Psoas muscle (tissue), 8 donors: ENCODE measurements around the gene TMSB10. TPM values are rescaled to one million over a fixed set of nuclear protein-coding genes. Genes with fewer than 3 reads are reported as not detected.

Experiments used
- ATAC-seq, 4 donors: fragments of 200-7000 bp; cut with Tn5 transposase; one replicate each; pipeline ENCODE4 v1.9.1; 2020; ENCODE audit warnings: moderate library complexity in 3 of 4, mild to moderate bottlenecking in 2 of 4
- DNase-seq, 2 donors: peaks; one replicate each; pipeline ENCODE4 v3.0.0-alpha.2; 2020
- H3K27ac ChIP-seq: fragments of 200-600 bp; one replicate; pipeline ENCODE4 v1.8.0; 2022
- H3K27me3 ChIP-seq, 3 donors: fragments of 200-600 bp in 1 of 3; one replicate each; pipeline versions ENCODE4 v1.6.1 to v1.8.0; 2013 to 2022; ENCODE audit warnings: low read length in 2 of 3, mild to moderate bottlenecking in 2 of 3, moderate library complexity in 1 of 3; ENCODE audit not compliant: insufficient read depth in 3 of 3
- H3K36me3 ChIP-seq, 2 donors: fragments of 200-600 bp in 1 of 2; one replicate each; pipeline versions ENCODE4 v1.6.1 to v1.8.0; 2013 to 2022; ENCODE audit warnings: low read depth in 1 of 2, mild to moderate bottlenecking in 1 of 2, moderate library complexity in 1 of 2; ENCODE audit not compliant: insufficient read depth in 1 of 2
- H3K4me1 ChIP-seq: fragments of 200-600 bp; one replicate; pipeline ENCODE4 v1.8.0; 2022
- H3K4me3 ChIP-seq: fragments of 200-600 bp; one replicate; pipeline ENCODE4 v1.8.0; 2022; ENCODE audit warnings: mild to moderate bottlenecking
- H3K9me3 ChIP-seq: fragments of 200-600 bp; one replicate; pipeline ENCODE4 v1.8.0; 2022
- CTCF ChIP-seq: fragments of 200-600 bp; IDR thresholded peaks from one replicate; pipeline ENCODE4 v1.8.0; 2022; ENCODE audit warnings: antibody characterized with exemption
- WGBS, 3 donors: extraction: QIAGEN DNeasy Blood & Tissue Kit; methylation state at CpG; one replicate each; pipeline versions ENCODE4 v1.1.6 to v1.1.7; 2013; 5-methylcytosine and 5-hydroxymethylcytosine counted together
- intact Hi-C, 2 donors: fragments of 100-400 bp; cut with DNase I; formaldehyde crosslinking; loops; one replicate each; pipeline versions ENCODE4 v1.11.0 to v1.14.2; 2022
- polyA plus RNA-seq, 3 donors: library from polyadenylated mRNA; stranded (reverse); fragments of 200-250 nt; gene quantifications; one replicate each; pipeline ENCODE4 v1.2.3, GENCODE V29; 2013
- total RNA-seq, 4 donors: library from RNA; stranded (reverse); fragmentation: NEBNext Ultra II Directional in 2 of 4; extraction: Animal tissue kit (Norgen Biotek cat#: 25700) in 2 of 4; gene quantifications; one replicate each; pipeline versions ENCODE4 v1.2.1 to v1.2.4, GENCODE V29; 2021 to 2023
- donor health status: healthy with polysubstance abuse.
- donor health status: DM: no; HTN: no; CAD: no; lungs with moderate emphysema.
- donor health status: Bipolar disorder and iron deficiency.
- donor health status: healthy.
- donor health status: DM: yes; HTN: yes; CAD: no.
- donor health status: DM: no; HTN: no; CAD: no.
- donor health status: DM: no; HTN: no; CAD: no.
- donor health status: DM: yes; HTN: yes; CAD: no.

Gene TMSB10
- total and polyA plus RNA-seq, 7 donors: 181 to 849 (median 284) TPM

- peaks cover 3% of the 10 kb centered on the region for H3K4me1 ChIP-seq
- H3K36me3 ChIP-seq: no peaks in the 10 kb centered on the region
- peak overlapping the region; percentile 90 for H3K4me3 ChIP-seq
- ATAC-seq (peak; percentile 29 to 54 (median 46)), DNase-seq (peak; percentile 65 to 77)
- H3K9me3 ChIP-seq: no peaks in the 10 kb centered on the region
- peak overlapping the region; percentile 80 for H3K27ac ChIP-seq
- no peak for TF ChIP-seq CTCF
- intact Hi-C loops: no loop called here
- 18 to 27% (median 19%) methylated on average over 15 of the region's 15 CpGs for WGBS, 3 donors
- peaks cover 0 to 13% (median 0%) of the 10 kb centered on the region in 3 donors for H3K27me3 ChIP-seq
Observed at GRCh38 chr2:84906900-84907714, 1.7 kb downstream of the TMSB10 start.

GRCh38 chr2:84908948-84909713 lies 3.7 kb downstream of the TMSB10 start:
- H3K9me3 ChIP-seq: no peaks in the 10 kb centered on the region
- H3K27me3 ChIP-seq: peaks cover 0 to 13% (median 0%) of the 10 kb centered on the region in 3 donors
- 91 to 98% (median 97%) methylated on average over 2 of the region's 2 CpGs for WGBS, 3 donors
- no peak for TF ChIP-seq CTCF
- DNase-seq (no peak), ATAC-seq (no peak)
- no peak overlapping the region for H3K4me3 ChIP-seq
- H3K36me3 ChIP-seq: no peaks in the 10 kb centered on the region
- intact Hi-C loops: no loop called here
- peaks cover 3% of the 10 kb centered on the region for H3K4me1 ChIP-seq
- H3K27ac ChIP-seq: no peak overlapping the region

GRCh38 chr2:84911135-84911678 lies 5.8 kb downstream of the TMSB10 start:
- no peak for TF ChIP-seq CTCF
- intact Hi-C loops: no loop called here
- no peaks in the 10 kb centered on the region for H3K9me3 ChIP-seq
- peaks cover 0 to 4% (median 0%) of the 10 kb centered on the region in 3 donors for H3K27me3 ChIP-seq
- H3K4me1 ChIP-seq: no peaks in the 10 kb centered on the region
- H3K36me3 ChIP-seq: no peaks in the 10 kb centered on the region
- no peak overlapping the region for H3K27ac ChIP-seq
- DNase-seq: no peak
- WGBS, 3 donors: 96 to 97% (median 96%) methylated on average over 5 of the region's 5 CpGs
- no peak for ATAC-seq
- no peak overlapping the region for H3K4me3 ChIP-seq

GRCh38 chr2:84912984-84913383 lies 7.5 kb downstream of the TMSB10 start:
- 86 to 90% (median 87%) methylated on average over 4 of the region's 4 CpGs for WGBS, 3 donors
- intact Hi-C loops: no loop called here
- no peak for TF ChIP-seq CTCF

More at GRCh38 chr2:84912984-84913383, 7.5 kb downstream of the TMSB10 start:
- no peaks in the 10 kb centered on the region for H3K4me1 ChIP-seq
- H3K4me3 ChIP-seq: no peak overlapping the region
- H3K27ac ChIP-seq: no peak overlapping the region
- no peak for ATAC-seq
- no peaks in the 10 kb centered on the region for H3K36me3 ChIP-seq
- H3K27me3 ChIP-seq: no peaks in the 10 kb centered on the region
- H3K9me3 ChIP-seq: no peaks in the 10 kb centered on the region
- DNase-seq: no peak
